Liver (tissue), 9 donors: ENCODE data around the gene FOXO3. TPM values are rescaled to one million over a fixed set of nuclear protein-coding genes. Genes with fewer than 3 reads are reported as not detected.
A peak's percentile ranks its signal among the peaks of the same experiment; 100 is the strongest.

Source experiments
- DNase-seq: peaks from one replicate; pipeline ENCODE4 v3.0.0-alpha.2; 2017; ENCODE audit warnings: low spot score
- H3K27ac ChIP-seq, 2 donors: one replicate each; pipeline ENCODE4 v1.7.0; 2013; ENCODE audit warnings: inconsistent platforms in 2 of 2, low read length in 2 of 2, control low read depth in 1 of 2, low read depth in 1 of 2, mild to moderate bottlenecking in 1 of 2
- H3K27me3 ChIP-seq, 4 donors: one replicate each; pipeline versions ENCODE4 v1.6.1 to v1.7.0; 2013; ENCODE audit warnings: low read length in 3 of 4, inconsistent platforms in 1 of 4, mild to moderate bottlenecking in 1 of 4, moderate library complexity in 1 of 4; ENCODE audit not compliant: control insufficient read depth in 4 of 4, insufficient read depth in 4 of 4
- H3K36me3 ChIP-seq, 4 donors: one replicate each; pipeline versions ENCODE4 v1.6.1 to v1.7.0; 2013; ENCODE audit warnings: low read length in 3 of 4, mild to moderate bottlenecking in 3 of 4, low read depth in 1 of 4, moderate library complexity in 1 of 4; ENCODE audit not compliant: control insufficient read depth in 4 of 4, insufficient read depth in 3 of 4
- H3K4me1 ChIP-seq, 4 donors: one replicate each; pipeline versions ENCODE4 v1.6.1 to v1.7.0; 2013; ENCODE audit warnings: low read length in 3 of 4, mild to moderate bottlenecking in 3 of 4, moderate library complexity in 1 of 4; ENCODE audit not compliant: control insufficient read depth in 4 of 4, insufficient read depth in 4 of 4
- H3K4me3 ChIP-seq, 3 donors: one replicate each; pipeline versions ENCODE4 v1.6.1 to v1.7.0; 2013; ENCODE audit warnings: low read length in 3 of 3, control low read depth in 1 of 3, low read depth in 1 of 3, mild to moderate bottlenecking in 1 of 3
- H3K9ac ChIP-seq, 2 donors: one replicate each; pipeline ENCODE4 v1.7.0; 2013; ENCODE audit warnings: low read length in 2 of 2, mild to moderate bottlenecking in 2 of 2, moderate library complexity in 2 of 2, control low read depth in 1 of 2, low read depth in 1 of 2
- H3K9me3 ChIP-seq, 4 donors: one replicate each; pipeline versions ENCODE4 v1.6.1 to v1.7.0; 2013; ENCODE audit warnings: low read length in 3 of 4; ENCODE audit not compliant: control insufficient read depth in 4 of 4
- EGR1 ChIP-seq, 2 donors: IDR thresholded peaks; 2 replicates each; pipeline ENCODE4 v1.6.1; 2016 to 2018; ENCODE audit warnings: antibody characterized with exemption in 2 of 2, low read depth in 2 of 2
- FOXA1 ChIP-seq: IDR thresholded peaks from 2 replicates; pipeline ENCODE4 v1.6.1; 2016; ENCODE audit warnings: antibody characterized with exemption
- FOXA2 ChIP-seq: IDR thresholded peaks from 2 replicates; pipeline ENCODE4 v1.6.1; 2016; ENCODE audit warnings: antibody characterized with exemption
- GABPA ChIP-seq, 2 donors: IDR thresholded peaks in 1 of 2; conservative IDR thresholded peaks in 1 of 2; 2 replicates each; pipeline ENCODE4 v1.6.1; 2016; ENCODE audit warnings: antibody characterized with exemption in 2 of 2, mild to moderate bottlenecking in 1 of 2, moderate library complexity in 1 of 2
- HNF4A ChIP-seq, 2 donors: conservative IDR thresholded peaks; 2 replicates each; pipeline ENCODE4 v1.6.1; 2016; ENCODE audit warnings: antibody characterized with exemption in 2 of 2, mild to moderate bottlenecking in 2 of 2
- HNF4G ChIP-seq: IDR thresholded peaks from 2 replicates; pipeline ENCODE4 v1.6.1; 2016; ENCODE audit warnings: antibody characterized with exemption
- JUND ChIP-seq, 2 donors: IDR thresholded peaks; 2 replicates each; pipeline ENCODE4 v1.6.1; 2016; ENCODE audit warnings: antibody characterized with exemption in 2 of 2
- NR2F2 ChIP-seq: IDR thresholded peaks from 2 replicates; pipeline ENCODE4 v1.6.1; 2016; ENCODE audit warnings: antibody characterized with exemption
- RAD21 ChIP-seq, 2 donors: IDR thresholded peaks; 2 replicates each; pipeline ENCODE4 v1.6.1; 2016; ENCODE audit warnings: antibody characterized with exemption in 2 of 2, mild to moderate bottlenecking in 2 of 2
- RXRA ChIP-seq, 2 donors: IDR thresholded peaks; 2 replicates each; pipeline ENCODE4 v1.6.1; 2017 to 2018; ENCODE audit warnings: antibody characterized with exemption in 2 of 2, mild to moderate bottlenecking in 1 of 2
- SP1 ChIP-seq: IDR thresholded peaks from 2 replicates; pipeline ENCODE4 v1.6.1; 2018; ENCODE audit warnings: antibody characterized with exemption, mild to moderate bottlenecking
- TAF1 ChIP-seq: conservative IDR thresholded peaks from 2 replicates; pipeline ENCODE4 v1.6.1; 2016; ENCODE audit warnings: antibody characterized with exemption, mild to moderate bottlenecking
- YY1 ChIP-seq: IDR thresholded peaks from 2 replicates; pipeline ENCODE4 v1.6.1; 2016; ENCODE audit warnings: antibody characterized with exemption, mild to moderate bottlenecking
- WGBS: extraction: QIAGEN DNeasy Blood & Tissue Kit; methylation state at CpG from one replicate; pipeline ENCODE4 v1.1.7; 2013; 5-methylcytosine and 5-hydroxymethylcytosine counted together
- polyA plus RNA-seq, 2 donors: library from polyadenylated mRNA; stranded (reverse) in 1 of 2; unstranded in 1 of 2; fragments of 200-250 nt in 1 of 2; fragments of >200 nt in 1 of 2; fragmentation: Nextera tagmentation in 1 of 2; extraction: Ambion mirVana in 1 of 2; gene quantifications; one replicate each; pipeline versions ENCODE4 v1.2.1 to v1.2.3, GENCODE V29; 2013 to 2015
- total RNA-seq, 2 donors: library from RNA; depleted of rRNA; stranded (reverse); fragments of >200 nt; gene quantifications; one replicate each; pipeline ENCODE4 v1.2.3, GENCODE V29; 2014
- TF ChIP-seq, protein P1 (sequence below): IDR thresholded peaks from 2 replicates; pipeline ENCODE4 v1.6.1; 2016; ENCODE audit warnings: antibody characterized with exemption, mild to moderate bottlenecking
- TF ChIP-seq, protein P2 (sequence below): IDR thresholded peaks from 2 replicates; pipeline ENCODE4 v1.6.1; 2016; ENCODE audit warnings: antibody characterized with exemption
- TF ChIP-seq, protein P3 (sequence below): IDR thresholded peaks from 2 replicates; pipeline ENCODE4 v1.6.1; 2016; ENCODE audit warnings: antibody characterized with exemption
- TF ChIP-seq, protein P4 (sequence below): IDR thresholded peaks from 2 replicates; pipeline ENCODE4 v1.6.1; 2016; ENCODE audit warnings: antibody characterized with exemption
- TF ChIP-seq, protein P5 (sequence below): fragments of 150-350 bp; IDR thresholded peaks from 2 replicates; pipeline ENCODE4 v1.5.1; 2017; ENCODE audit warnings: improper control_type of control experiment, low read depth, low read length; ENCODE audit not compliant: missing input control
- donor health status: healthy.
- donor health status: healthy.
- donor health status: healthy.
- donor health status: healthy.
- donor health status: healthy.

The FOXO3 gene
- total and polyA plus RNA-seq, 4 donors, result 6.0 to 72.2 (median 17.3) TPM

DNA sequence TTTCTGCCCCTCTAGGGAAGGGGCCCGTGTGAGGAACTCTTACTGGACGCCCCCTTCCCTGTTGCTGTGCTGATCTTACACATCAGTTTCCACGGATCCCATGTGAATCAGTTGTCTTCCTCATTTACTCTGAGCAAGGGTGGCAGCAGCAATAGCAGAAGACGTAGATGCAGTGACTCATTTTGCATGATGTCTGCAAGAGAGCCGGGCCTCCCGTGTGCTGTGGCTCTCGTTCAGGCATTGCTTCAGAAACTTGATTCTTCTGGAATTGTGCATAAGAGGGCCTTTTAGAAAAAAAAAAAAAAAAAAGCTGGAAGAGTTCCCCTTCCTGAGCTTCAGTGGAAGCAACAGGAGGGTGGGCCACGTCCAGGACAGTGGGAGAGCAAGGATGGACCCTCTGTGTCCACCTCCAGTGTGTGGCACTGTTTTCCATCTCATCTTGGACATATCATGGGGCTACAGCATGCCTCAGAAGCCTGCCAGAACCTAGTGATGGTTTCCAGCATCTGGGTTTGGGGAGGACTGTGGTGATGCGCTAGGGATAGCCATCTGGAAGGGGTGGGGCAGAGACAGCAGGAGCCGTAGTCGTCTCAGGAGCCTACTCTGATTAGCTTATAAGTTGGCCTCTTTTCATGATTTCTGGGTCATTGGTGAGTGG is 62.1 kb downstream of the FOXO3 start (continued):
- TF ChIP-seq, protein P1, sequence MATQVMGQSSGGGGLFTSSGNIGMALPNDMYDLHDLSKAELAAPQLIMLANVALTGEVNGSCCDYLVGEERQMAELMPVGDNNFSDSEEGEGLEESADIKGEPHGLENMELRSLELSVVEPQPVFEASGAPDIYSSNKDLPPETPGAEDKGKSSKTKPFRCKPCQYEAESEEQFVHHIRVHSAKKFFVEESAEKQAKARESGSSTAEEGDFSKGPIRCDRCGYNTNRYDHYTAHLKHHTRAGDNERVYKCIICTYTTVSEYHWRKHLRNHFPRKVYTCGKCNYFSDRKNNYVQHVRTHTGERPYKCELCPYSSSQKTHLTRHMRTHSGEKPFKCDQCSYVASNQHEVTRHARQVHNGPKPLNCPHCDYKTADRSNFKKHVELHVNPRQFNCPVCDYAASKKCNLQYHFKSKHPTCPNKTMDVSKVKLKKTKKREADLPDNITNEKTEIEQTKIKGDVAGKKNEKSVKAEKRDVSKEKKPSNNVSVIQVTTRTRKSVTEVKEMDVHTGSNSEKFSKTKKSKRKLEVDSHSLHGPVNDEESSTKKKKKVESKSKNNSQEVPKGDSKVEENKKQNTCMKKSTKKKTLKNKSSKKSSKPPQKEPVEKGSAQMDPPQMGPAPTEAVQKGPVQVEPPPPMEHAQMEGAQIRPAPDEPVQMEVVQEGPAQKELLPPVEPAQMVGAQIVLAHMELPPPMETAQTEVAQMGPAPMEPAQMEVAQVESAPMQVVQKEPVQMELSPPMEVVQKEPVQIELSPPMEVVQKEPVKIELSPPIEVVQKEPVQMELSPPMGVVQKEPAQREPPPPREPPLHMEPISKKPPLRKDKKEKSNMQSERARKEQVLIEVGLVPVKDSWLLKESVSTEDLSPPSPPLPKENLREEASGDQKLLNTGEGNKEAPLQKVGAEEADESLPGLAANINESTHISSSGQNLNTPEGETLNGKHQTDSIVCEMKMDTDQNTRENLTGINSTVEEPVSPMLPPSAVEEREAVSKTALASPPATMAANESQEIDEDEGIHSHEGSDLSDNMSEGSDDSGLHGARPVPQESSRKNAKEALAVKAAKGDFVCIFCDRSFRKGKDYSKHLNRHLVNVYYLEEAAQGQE, result no peak
- TF ChIP-seq, protein P2, sequence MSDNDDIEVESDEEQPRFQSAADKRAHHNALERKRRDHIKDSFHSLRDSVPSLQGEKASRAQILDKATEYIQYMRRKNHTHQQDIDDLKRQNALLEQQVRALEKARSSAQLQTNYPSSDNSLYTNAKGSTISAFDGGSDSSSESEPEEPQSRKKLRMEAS, result no peak
- TF ChIP-seq SP1, result no peak

DNA sequence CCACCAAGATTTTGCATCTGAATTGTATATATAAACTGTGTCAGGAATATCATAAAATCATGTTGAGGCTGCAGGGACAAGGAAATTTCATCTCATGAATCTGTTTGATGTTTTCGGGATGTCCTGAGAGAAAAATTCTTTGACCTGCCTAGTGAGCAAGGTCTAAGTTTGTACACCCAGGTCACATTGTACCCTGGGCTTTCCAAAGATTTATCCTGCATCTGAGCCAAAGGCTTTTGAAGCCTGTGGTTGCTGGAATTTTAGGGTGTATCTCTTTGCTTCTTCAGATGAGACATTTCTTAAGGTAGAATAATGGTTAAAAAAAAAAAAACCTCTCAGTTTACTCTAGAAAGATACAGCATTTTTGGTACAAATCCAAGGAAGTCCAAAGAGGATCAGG is 63.3 kb downstream of the FOXO3 start:
- no peak overlapping the region for H3K4me3 ChIP-seq
- H3K9ac ChIP-seq, result no peak overlapping the region
- H3K4me1 ChIP-seq, result peaks cover 7 to 71% (median 58%) of the 10 kb centered on the region in 4 donors
- H3K27ac ChIP-seq, result no peak overlapping the region
- H3K27me3 ChIP-seq, result no peaks in the 10 kb centered on the region
- no peak for DNase-seq
- WGBS, result 25% methylated on average over 1 of the region's 1 CpG
- no peaks in the 10 kb centered on the region for H3K9me3 ChIP-seq
- no peaks in the 10 kb centered on the region for H3K36me3 ChIP-seq
- peak; percentile 92 to 94 for TF ChIP-seq HNF4A (conservative IDR thresholded peaks at IDR 0.05)
- peak; percentile 78 to 82 for TF ChIP-seq RXRA (IDR thresholded peaks at IDR 0.05)
- TF ChIP-seq GABPA (IDR thresholded peaks at IDR 0.05 in 1 of 2, conservative IDR thresholded peaks at IDR 0.05 in 1 of 2), result no peak
- TF ChIP-seq, protein P3, sequence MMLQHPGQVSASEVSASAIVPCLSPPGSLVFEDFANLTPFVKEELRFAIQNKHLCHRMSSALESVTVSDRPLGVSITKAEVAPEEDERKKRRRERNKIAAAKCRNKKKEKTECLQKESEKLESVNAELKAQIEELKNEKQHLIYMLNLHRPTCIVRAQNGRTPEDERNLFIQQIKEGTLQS, result no peak
- TF ChIP-seq, protein P4, sequence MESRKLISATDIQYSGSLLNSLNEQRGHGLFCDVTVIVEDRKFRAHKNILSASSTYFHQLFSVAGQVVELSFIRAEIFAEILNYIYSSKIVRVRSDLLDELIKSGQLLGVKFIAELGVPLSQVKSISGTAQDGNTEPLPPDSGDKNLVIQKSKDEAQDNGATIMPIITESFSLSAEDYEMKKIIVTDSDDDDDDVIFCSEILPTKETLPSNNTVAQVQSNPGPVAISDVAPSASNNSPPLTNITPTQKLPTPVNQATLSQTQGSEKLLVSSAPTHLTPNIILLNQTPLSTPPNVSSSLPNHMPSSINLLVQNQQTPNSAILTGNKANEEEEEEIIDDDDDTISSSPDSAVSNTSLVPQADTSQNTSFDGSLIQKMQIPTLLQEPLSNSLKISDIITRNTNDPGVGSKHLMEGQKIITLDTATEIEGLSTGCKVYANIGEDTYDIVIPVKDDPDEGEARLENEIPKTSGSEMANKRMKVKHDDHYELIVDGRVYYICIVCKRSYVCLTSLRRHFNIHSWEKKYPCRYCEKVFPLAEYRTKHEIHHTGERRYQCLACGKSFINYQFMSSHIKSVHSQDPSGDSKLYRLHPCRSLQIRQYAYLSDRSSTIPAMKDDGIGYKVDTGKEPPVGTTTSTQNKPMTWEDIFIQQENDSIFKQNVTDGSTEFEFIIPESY, result peak; percentile 14
- no peak for TF ChIP-seq TAF1
- no peak for TF ChIP-seq EGR1 (IDR thresholded peaks at IDR 0.05; ENCODE audit: low read depth in 2 of 2)
- TF ChIP-seq HNF4G, result peak; percentile 66
- TF ChIP-seq, protein P2, result peak; percentile 35
- no peak for TF ChIP-seq FOXA2
- TF ChIP-seq, protein P5, sequence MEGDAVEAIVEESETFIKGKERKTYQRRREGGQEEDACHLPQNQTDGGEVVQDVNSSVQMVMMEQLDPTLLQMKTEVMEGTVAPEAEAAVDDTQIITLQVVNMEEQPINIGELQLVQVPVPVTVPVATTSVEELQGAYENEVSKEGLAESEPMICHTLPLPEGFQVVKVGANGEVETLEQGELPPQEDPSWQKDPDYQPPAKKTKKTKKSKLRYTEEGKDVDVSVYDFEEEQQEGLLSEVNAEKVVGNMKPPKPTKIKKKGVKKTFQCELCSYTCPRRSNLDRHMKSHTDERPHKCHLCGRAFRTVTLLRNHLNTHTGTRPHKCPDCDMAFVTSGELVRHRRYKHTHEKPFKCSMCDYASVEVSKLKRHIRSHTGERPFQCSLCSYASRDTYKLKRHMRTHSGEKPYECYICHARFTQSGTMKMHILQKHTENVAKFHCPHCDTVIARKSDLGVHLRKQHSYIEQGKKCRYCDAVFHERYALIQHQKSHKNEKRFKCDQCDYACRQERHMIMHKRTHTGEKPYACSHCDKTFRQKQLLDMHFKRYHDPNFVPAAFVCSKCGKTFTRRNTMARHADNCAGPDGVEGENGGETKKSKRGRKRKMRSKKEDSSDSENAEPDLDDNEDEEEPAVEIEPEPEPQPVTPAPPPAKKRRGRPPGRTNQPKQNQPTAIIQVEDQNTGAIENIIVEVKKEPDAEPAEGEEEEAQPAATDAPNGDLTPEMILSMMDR, result no peak
- TF ChIP-seq, protein P1, result peak; percentile 24
- peak; percentile 39 for TF ChIP-seq YY1
- no peak for TF ChIP-seq FOXA1
- no peak for TF ChIP-seq NR2F2
- peak; percentile 63 for TF ChIP-seq SP1
- peak; percentile 39 to 62 for TF ChIP-seq RAD21 (IDR thresholded peaks at IDR 0.05)
- TF ChIP-seq JUND (IDR thresholded peaks at IDR 0.05), result peak in 1 of 2 donors; percentile 54
